Measurements from ENCODE around the gene PRPF40A. TPM values are rescaled to one million over a fixed set of nuclear protein-coding genes. Genes with fewer than 3 reads are reported as not detected.
"Not testable (repeated sequence)": the region's sequence is repeated elsewhere in the genome, so short reads cannot be mapped to it uniquely, and the experiment has no call there.

The PRPF40A gene
- 129 and 135 TPM in 2 replicates for total RNA-seq (2014; rRNA removed; shearing (Covaris generic))

DNA sequence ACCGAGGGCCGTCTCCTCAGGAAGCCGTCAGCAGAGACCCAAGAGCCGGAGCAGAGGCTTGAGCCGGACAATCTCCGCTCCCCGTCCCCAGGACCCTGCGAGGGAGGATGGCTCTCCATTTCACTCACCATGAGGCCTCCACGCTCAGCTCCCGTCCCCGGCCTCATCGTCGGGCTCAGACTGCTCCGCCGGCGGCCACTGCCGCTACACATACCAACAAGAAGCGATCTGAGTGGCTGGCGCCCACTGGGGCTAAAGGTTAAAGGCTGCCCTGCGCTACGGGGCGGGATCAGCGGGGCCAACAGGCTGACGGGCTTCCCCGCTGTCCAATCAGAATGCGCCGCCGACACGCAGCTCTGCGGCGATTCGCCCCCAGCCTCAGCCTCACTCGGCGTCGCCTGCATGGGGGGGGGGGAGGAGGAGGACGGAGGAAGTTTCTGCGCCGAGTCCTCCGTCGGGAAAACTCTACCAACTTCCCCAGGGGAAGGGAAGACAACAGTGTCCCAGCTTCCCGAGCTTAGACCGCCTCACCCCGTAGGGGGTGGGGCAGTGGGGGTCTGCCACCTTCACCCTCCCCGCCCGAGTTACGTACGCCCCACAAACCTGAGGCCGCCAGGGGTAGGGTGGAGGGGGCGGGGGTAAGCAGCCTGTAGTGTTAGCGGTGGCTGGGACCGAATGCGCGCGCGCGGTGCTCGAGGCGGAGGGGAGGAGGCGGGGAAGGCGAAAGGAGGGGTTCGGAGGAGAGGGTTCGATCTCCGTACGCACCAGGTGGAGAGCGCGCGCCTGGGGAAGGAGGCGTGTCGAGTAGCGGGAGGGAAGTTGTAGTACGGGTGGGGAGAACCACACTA is at the start of gene PRPF40A:
PRPF40A (minus strand) TSS at position 234 of the 848 bp plus-strand sequence; CDS start at position 212, 22 bp downstream.
- DNase-seq (ENCODE audit: low read depth), result peak; percentile 98

GRCh38 chr2:152766928-152767327 is 49.7 kb upstream of the PRPF40A start:
- DNase-seq (ENCODE audit: low read depth), result no peak

GRCh38 chr2:152763651-152764050 is 46.4 kb upstream of the PRPF40A start:
- no peak for DNase-seq (ENCODE audit: low read depth)

- not testable (repeated sequence) for DNase-seq (ENCODE audit: low read depth)
Observed at GRCh38 chr2:152763208-152763607, 45.9 kb upstream of the PRPF40A start.

- DNase-seq (ENCODE audit: low read depth), result peak; percentile 56
Observed at GRCh38 chr2:152762202-152762601, 44.9 kb upstream of the PRPF40A start.

DNA sequence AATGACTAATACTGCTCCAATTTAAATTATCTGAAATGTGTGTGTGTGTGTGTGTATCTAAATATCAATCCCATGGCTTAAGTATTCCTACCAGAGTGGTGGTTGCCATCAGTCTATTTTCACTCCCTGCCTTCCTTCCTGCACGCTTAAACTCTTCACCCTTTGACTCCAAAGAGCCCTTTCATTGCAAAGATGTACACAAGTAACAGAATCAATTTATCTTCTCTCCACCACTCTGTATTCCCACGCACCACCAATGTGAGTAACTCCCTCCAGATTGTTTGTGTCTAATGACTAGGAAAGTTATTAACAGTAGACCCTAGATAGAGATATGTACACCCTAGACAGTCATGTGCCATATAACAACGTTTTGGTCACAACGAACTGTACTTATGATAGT is 44.0 kb upstream of the PRPF40A start:
- no peak for DNase-seq (ENCODE audit: low read depth)

DNA sequence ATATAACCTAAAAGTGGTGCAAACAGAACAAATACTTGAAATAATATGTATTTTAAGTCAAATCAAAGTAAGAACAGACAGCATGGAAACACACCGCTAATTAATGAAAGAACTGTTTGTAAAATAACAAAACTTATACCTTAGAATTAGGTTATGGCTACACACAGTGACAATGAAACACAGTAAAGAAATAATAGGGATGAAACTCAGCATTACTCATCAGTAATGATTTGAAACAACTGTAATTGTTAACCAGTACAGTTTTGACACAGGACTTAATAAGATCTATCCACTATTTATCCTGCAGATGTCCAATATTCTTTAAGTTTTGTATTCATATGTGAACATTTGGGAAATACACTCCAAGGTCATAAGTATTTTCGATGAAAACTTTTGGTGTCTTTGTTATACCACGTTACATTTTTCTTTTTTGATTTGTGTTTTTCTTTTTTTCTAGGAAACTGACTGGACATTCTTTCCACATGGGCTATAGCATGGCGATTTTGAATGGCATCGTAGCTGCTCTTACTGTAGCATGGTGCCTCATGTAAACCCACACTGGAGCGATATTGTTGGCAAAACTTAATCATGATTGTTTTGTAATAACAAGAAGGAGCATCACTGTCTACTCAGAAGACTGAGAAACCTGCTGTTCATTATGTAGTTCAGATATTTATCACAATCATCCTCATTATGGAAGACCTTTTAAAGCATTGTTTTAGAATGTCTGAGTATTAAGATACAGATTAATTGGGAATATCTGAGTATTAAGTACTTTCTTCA is 42.2 kb upstream of the PRPF40A start:
- no peak for DNase-seq (ENCODE audit: low read depth)

DNA sequence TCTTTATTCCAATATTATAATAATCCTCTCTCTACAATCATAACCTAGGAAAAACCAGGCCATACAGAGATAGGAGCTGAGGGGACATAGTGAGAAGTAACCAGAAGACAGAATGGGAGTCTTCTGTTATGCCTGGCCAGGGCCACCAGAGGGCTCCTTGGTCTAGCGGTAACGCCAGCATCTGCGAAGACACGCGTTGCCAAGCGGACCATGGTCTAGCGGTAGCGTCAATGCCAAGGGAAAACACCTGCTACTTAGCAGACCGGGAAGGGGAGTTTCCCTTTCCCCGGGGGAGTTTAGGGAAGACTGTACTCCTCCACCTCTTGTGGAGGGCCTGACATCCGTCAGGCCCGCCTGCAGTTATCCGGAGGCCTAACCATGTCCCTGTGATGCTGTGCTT is 37.8 kb upstream of the PRPF40A start:
- DNase-seq (ENCODE audit: low read depth), result no peak

DNA sequence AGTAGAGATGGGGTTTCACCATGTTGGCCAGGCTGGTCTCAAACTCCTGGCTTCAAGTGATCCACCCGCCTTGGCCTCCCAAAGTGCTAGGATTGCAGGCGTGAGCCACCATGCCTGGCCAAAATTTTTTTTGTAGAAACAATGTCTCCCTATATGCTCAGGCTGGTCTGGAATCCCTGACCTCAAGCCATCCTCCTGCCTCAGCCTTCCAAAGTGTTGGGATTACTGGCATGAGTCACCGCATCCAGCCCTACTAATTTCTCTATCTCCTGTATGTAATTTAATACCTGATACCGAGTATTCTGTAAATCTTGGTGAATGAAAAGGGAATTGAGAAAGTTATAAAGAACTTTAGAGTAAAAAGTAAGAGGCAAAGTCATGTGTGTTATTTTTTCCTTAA is 30.5 kb upstream of the PRPF40A start:
- DNase-seq (ENCODE audit: low read depth), result peak; percentile 65

- no peak for DNase-seq (ENCODE audit: low read depth)
Observed at GRCh38 chr2:152743002-152743401, 25.7 kb upstream of the PRPF40A start.

- DNase-seq (ENCODE audit: low read depth), result peak; percentile 62
Observed at GRCh38 chr2:152740743-152741328, 23.6 kb upstream of the PRPF40A start.

DNA sequence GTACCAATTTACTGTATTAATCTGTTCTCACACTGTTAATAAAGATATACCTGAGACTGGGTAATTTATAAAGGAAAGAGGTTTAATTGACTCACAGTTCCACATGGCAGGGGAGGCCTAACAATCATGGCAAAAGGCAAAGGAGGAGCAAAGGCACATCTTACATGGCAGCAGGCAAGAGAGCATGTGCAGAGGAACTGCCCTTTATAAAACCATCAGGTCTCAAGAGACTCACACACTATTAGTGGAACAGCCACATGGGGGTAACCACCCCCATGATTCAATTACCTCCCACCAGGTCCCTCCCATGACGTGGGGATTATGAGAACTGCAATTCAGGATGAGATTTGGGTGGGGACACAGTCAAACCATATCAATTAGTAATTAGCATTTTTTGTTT is 22.4 kb upstream of the PRPF40A start:
- not testable (repeated sequence) for DNase-seq (ENCODE audit: low read depth)

DNA sequence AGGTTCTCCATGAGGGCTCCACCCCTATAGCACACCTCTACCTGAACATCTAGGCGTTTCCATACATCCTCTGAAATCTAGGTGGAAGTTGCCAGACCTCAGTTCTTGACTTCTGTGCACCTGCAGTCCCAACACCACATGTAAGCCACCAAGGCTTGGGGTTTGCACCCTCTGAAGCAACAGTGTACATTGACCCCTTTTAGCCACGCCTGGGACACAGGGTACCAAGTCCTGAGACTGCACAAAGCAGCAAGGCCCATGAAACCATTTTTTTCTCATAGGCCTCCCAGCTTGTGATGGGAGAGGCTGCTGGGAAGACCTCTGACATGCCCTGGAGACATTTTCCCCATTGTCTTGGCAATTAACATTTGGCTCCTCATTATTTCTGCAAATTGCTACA is 21.2 kb upstream of the PRPF40A start:
- no peak for DNase-seq (ENCODE audit: low read depth)

DNA sequence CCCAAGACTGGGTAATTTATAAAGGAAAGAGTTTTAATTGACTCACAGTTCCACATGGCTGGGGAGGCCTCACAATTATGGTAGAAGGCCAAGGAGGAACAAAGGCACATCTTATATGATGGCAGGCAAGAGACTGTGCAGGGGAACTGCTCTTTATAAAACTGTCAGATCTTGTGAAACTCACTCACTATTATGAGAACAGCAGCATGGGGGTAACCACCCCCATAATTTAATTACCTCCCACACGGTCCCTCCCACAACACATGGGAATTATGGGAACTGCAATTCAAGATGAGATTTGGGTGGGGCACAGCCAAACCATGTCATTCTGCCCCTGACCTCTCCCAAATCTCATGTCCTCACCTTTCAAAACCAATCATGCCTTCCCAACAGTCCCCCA is 20.2 kb upstream of the PRPF40A start:
- not testable (repeated sequence) for DNase-seq (ENCODE audit: low read depth)

- DNase-seq (ENCODE audit: low read depth), result peak; percentile 17
Observed at GRCh38 chr2:152730591-152731333, 13.5 kb upstream of the PRPF40A start.

DNA sequence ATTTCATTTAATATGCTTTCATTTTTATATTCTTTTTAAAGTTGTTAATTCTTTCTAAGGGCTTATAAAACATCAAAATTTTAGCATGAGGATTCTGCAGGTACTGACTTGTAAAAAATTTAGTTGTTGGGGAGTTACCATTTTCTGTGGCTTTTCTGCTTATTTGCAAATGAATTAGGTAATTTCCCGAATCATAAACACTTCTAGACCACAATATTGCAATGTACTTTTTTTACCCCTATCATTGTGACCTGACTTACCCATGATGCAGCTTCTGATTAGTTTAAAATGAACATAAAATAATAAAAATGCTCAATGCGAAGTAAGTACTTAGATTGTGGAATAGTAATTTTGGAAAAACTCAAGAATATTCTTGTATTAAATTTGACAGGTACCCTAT is 12.6 kb upstream of the PRPF40A start:
- DNase-seq (ENCODE audit: low read depth), result no peak

GRCh38 chr2:152723918-152724317 is 6.7 kb upstream of the PRPF40A start:
- DNase-seq (ENCODE audit: low read depth), result no peak

GRCh38 chr2:152722639-152723038 is 5.4 kb upstream of the PRPF40A start:
- not testable (repeated sequence) for DNase-seq (ENCODE audit: low read depth)

DNA sequence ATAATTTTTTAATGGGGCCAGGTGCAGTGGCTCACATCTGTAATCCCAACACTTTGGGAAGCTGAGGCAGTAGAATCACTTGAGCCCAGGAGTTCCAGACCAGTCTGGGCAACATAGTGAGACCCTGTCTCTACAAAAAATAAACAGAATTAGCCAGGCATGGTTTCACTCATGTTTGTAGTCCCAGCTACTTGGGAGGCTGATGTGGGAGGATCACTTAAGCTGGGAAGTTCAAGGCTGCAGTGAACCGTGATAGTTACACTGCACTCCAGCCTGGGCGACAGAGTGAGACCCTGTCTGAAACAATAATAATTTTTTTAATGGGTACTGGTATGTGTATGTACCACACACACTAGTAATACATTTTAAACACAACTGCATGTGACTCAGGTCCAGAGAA is 3.5 kb upstream of the PRPF40A start:
- DNase-seq (ENCODE audit: low read depth), result no peak

- peak; percentile 86 for DNase-seq (ENCODE audit: low read depth)
Observed at GRCh38 chr2:152718909-152719645, 1.8 kb upstream of the PRPF40A start.
